NCI-H446 treated with DMSO at 0.1 percent for 48 hours (cell line): ENCODE results near the gene BTG1.
A peak's percentile ranks its signal among the peaks of the same experiment; 100 is the strongest.

Experiments used
- DNase-seq: peaks from one replicate; lab custom pipeline; 2025; lab: John Stamatoyannopoulos, UW

BTG1 gene

GRCh38 chr12:92133171-92133570, 12.5 kb downstream of the BTG1 start:
- no peak for DNase-seq

- no peak for DNase-seq
Measured at GRCh38 chr12:92132288-92132687, 13.4 kb downstream of the BTG1 start.

- DNase-seq, result no peak
Measured at GRCh38 chr12:92130999-92131398, 14.6 kb downstream of the BTG1 start.

GRCh38 chr12:92129609-92130008, 16.0 kb downstream of the BTG1 start:
- DNase-seq, result no peak

GRCh38 chr12:92128612-92129011, 17.0 kb downstream of the BTG1 start:
- no peak for DNase-seq

- no peak for DNase-seq
Measured at GRCh38 chr12:92124689-92125029, 21.0 kb downstream of the BTG1 start.

GRCh38 chr12:92123780-92124688, 21.6 kb downstream of the BTG1 start:
- DNase-seq, result no peak

- no peak for DNase-seq
Measured at GRCh38 chr12:92122941-92123779, 22.5 kb downstream of the BTG1 start.

- DNase-seq, result no peak
Measured at GRCh38 chr12:92121826-92122225, 23.8 kb downstream of the BTG1 start.

GRCh38 chr12:92118826-92119536, 26.7 kb downstream of the BTG1 start:
- no peak for DNase-seq

- no peak for DNase-seq
Measured at GRCh38 chr12:92114834-92115233, 30.8 kb downstream of the BTG1 start.

GRCh38 chr12:92111256-92111655, 34.4 kb downstream of the BTG1 start:
- DNase-seq, result no peak

- no peak for DNase-seq
Measured at GRCh38 chr12:92110083-92110640, 35.5 kb downstream of the BTG1 start.

- no peak for DNase-seq
Measured at GRCh38 chr12:92109613-92110012, 36.0 kb downstream of the BTG1 start.

- DNase-seq, result no peak
Measured at GRCh38 chr12:92108651-92109050, 37.0 kb downstream of the BTG1 start.

- peak; percentile 25 for DNase-seq
Measured at GRCh38 chr12:92107621-92108131, 38.0 kb downstream of the BTG1 start.

GRCh38 chr12:92107094-92107493, 38.6 kb downstream of the BTG1 start:
- no peak for DNase-seq

- no peak for DNase-seq
Measured at GRCh38 chr12:92105676-92106075, 40.0 kb downstream of the BTG1 start.

GRCh38 chr12:92105110-92105509, 40.5 kb downstream of the BTG1 start:
- no peak for DNase-seq

GRCh38 chr12:92102606-92103005, 43.0 kb downstream of the BTG1 start:
- DNase-seq, result no peak

GRCh38 chr12:92098594-92099380, 46.9 kb downstream of the BTG1 start:
- DNase-seq, result no peak
